Omental fat pad (tissue), 4 donors: ENCODE measurements around the gene SPSB3. TPM values are rescaled to one million over a fixed set of nuclear protein-coding genes. Genes with fewer than 3 reads are reported as not detected.

Experiments
- ATAC-seq: fragments of 150-250 bp; one replicate; pipeline ENCODE4 v1.9.1; 2016; ENCODE audit warnings: mild to moderate bottlenecking, moderate library complexity; ENCODE audit not compliant: low FRiP score
- DNase-seq: peaks from one replicate; pipeline ENCODE4 v3.0.0-alpha.2; 2019; ENCODE audit warnings: low spot score
- total RNA-seq, 4 donors: library from RNA; depleted of rRNA; stranded (reverse); fragments of >200 nt; gene quantifications; one replicate each; pipeline ENCODE4 v1.1.0, GENCODE V29; 2016
- TF ChIP-seq, protein P1 (sequence below), 3 donors: fragments of 450-650 bp; IDR thresholded peaks; one replicate each; pipeline ENCODE4 v1.5.1; 2016 to 2017; ENCODE audit warnings: antibody characterized with exemption in 3 of 3, mild to moderate bottlenecking in 3 of 3, moderate library complexity in 2 of 3

Gene SPSB3
- total RNA-seq, 4 donors from 2014 or later, result 39.5 to 88.1 (median 50.7) TPM

DNA sequence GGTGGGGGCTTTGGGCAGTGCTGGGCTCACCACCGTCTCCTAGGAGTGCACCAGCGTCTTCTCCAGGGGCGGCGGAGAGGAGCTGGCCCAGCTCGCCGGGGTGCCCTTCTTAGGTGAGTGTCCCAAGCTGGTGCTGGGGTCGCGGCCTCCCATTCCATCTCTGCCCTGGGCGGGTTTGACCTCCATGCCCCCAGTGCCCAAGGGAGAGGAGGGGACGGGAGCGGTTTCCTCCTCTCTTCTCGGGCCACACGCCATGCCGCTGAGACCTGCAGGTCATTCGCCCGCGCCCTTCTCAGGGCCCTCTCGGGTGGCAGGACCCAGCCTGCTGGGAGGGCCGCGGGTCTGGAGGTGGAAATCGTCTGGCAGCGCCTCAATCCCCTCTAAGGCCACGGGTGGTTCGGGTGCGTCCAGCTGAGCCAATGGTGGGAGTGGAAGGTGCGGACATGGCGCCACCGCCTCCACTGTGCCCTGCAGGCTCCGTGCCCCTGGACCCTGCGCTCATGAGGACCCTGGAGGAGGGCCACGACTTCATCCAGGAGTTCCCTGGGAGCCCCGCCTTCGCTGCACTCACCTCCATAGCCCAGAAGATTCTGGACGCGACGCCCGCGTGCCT, 5.8 kb upstream of the SPSB3 start:
- ATAC-seq, result no peak
- TF ChIP-seq, protein P1, sequence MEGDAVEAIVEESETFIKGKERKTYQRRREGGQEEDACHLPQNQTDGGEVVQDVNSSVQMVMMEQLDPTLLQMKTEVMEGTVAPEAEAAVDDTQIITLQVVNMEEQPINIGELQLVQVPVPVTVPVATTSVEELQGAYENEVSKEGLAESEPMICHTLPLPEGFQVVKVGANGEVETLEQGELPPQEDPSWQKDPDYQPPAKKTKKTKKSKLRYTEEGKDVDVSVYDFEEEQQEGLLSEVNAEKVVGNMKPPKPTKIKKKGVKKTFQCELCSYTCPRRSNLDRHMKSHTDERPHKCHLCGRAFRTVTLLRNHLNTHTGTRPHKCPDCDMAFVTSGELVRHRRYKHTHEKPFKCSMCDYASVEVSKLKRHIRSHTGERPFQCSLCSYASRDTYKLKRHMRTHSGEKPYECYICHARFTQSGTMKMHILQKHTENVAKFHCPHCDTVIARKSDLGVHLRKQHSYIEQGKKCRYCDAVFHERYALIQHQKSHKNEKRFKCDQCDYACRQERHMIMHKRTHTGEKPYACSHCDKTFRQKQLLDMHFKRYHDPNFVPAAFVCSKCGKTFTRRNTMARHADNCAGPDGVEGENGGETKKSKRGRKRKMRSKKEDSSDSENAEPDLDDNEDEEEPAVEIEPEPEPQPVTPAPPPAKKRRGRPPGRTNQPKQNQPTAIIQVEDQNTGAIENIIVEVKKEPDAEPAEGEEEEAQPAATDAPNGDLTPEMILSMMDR (IDR thresholded peaks at IDR 0.05), result no peak
- no peak for DNase-seq

DNA sequence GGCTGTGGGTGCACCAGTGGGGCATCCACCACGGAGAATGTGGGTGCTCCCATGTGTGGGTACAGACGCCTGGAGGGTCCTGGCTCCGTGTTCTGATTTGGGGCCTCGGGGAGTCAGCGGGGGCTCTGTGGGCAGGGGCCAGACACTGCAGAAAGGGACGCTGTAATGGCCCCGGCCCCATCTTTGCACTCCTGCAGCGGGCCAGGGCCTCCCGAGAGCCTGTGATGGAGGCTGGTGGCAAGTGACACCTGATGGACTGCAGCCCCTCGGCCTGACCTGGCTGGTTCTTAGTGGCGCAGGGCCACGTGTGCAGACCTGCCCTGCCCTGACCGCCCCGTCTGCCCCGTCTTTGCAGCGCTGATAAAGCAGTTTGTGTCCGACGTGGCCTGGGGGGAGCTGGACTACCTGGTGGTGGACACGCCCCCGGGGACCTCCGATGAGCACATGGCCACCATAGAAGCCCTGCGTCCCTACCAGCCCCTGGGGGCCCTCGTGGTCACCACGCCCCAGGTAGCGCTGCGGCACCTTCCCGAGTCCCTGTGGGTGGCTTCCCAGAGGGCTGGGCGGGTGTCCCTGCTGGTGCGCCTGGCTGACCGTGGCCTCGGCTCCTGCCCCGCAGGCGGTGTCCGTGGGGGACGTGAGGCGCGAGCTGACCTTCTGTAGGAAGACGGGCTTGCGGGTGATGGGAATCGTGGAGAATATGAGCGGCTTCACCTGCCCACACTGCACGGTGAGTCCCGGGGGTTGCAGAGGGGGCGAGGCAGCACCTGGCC, 5.1 kb upstream of the SPSB3 start:
- DNase-seq, result no peak
- TF ChIP-seq, protein P1 (IDR thresholded peaks at IDR 0.05), result no peak
- no peak for ATAC-seq

DNA sequence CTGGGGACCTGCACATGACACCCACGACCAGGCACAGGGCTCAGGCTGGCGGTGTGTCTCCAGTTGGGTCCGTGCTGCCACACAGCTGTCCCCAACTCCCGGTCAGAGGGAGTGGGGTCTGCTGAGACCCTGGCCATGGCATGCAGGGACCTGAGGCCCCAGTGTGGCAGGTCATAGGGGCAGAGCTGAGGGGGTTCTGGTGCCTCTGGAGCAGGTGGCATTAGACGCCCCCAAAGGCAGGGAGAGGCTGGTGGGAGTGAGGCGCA, 4.6 kb upstream of the SPSB3 start:
- TF ChIP-seq, protein P1 (IDR thresholded peaks at IDR 0.05), result no peak
- DNase-seq (no peak), ATAC-seq (no peak)

DNA sequence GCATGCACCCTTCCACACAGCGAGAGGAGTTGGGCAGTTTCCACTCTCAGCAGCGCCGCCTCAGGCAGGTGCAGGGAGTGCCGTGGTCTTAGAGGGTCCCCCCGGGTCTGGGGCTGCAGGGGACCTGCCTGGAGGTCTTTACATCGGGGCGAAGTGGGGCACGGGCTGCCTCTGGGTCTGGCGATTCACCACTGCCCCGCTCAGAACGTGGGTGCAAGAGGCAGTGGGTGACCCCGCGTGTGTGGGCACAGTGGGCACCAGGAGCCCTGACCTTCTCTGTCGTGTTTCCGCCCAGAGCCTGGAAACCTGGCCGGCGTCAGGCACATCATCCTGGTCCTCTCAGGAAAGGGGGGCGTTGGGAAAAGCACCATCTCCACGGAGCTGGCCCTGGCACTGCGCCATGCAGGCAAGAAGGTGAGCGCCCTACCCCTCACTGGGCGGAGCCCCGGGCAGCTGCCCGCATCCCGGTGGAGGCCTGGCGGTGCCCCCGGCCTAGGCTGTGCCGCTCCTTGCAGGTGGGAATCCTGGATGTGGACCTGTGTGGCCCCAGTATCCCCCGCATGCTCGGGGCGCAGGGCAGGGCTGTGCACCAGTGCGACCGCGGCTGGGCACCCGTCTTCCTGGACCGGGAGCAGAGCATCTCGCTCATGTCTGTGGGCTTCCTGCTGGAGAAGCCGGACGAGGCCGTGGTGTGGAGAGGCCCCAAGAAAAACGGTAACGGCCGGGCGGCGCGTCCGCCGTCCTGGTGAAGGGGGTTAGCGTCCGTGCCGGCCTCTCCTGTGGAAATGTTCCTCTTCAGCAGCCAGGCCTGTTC, 4.1 kb upstream of the SPSB3 start:
- no peak for DNase-seq
- no peak for ATAC-seq
- TF ChIP-seq, protein P1 (IDR thresholded peaks at IDR 0.05), result no peak

DNA sequence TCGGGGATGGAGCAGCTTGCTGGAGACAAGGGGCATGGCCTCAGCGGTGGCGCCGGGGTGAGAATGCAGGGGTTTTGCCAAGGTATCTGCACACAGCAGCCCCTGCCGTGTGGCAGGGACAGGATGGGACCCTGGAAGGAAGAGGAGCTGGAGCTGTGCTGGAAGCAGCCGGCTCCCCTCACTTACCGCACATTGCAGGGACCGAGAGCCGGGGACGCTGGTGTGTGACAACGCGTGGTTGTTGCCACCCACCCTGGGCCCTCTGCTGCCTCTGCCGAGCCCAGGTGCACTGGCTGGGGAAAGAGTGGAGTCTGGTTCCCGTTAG, 3.4 kb upstream of the SPSB3 start:
- ATAC-seq (no peak), DNase-seq (no peak)
- TF ChIP-seq, protein P1 (IDR thresholded peaks at IDR 0.05), result no peak

DNA sequence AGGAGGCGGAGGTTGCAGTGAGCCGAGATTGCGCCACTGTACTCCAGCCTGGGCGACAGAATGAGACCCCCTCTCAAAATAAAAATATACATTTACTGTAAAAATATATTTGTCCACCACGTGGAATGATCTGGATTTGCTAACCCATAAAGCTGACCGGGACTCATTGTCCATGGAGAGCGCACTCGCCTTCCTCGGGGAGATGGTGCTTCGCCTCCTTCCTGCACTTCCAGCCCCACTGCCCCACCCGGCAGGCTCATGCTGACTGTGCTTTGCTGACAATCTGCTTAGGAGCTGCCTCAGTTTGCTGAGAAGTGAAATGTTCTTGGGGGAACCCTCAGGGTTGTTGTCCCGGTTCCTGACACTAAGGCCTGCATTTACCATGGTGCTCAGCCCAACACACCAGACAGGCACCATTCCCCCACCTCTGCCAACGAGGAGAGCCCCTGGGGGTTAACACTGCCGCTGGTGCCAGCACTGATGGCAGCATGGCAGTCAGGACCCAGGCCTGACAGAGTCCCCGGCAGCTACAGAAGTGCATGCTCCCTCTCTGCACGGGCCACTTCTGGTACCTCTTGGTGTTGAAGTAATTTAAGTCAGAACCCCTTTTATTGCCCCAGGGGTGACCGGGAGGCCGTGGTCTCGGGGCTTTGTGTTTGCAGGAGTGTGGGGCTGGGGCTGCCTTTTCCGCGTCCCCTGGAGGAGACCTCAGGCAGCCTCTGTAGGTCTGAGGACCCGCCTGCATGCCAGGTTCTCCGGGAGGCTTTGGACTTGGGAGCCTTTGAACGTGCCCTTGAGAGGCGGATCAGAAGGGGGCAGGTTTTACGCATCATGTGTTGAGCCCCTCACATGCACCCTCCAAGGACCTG, 2.8 kb upstream of the SPSB3 start:
- no peak for DNase-seq
- no peak for ATAC-seq
- TF ChIP-seq, protein P1 (IDR thresholded peaks at IDR 0.05), result no peak
